WTC11 (cell line): Measurements from ENCODE around the gene TMEM255A. TPM values are rescaled to one million over a fixed set of nuclear protein-coding genes. Genes with fewer than 3 reads are reported as not detected.

ENCODE experiments used
- ATAC-seq: fragments of 200-7000 bp; cut with Tn5 transposase; 2 replicates; pipeline ENCODE4 v1.10.0; 2021; ENCODE audit warnings: mild to moderate bottlenecking, moderate library complexity
- CTCF ChIA-PET: fragments of 300-600 bp; sonication (Branson Sonifier 250); formaldehyde crosslinking; loops from one replicate; lab custom pipeline; 2021; ENCODE audit warnings: antibody characterized with exemption; lab: Charles Lee
- POLR2A ChIA-PET: fragments of 350-600 bp; sonication (Branson Sonifier 250); formaldehyde crosslinking; loops from one replicate; lab custom pipeline; 2021; ENCODE audit warnings: antibody characterized with exemption; lab: Charles Lee
- DNase-seq: peaks from one replicate; pipeline ENCODE4 v3.0.0; 2021; ENCODE audit warnings: low spot score
- H3K27ac Mint-ChIP-seq: 2 replicates; pipeline ENCODE4 v1.8.0; 2021; ENCODE audit warnings: mixed read lengths
- H3K27me3 Mint-ChIP-seq: 2 replicates; pipeline ENCODE4 v1.8.0; 2021; ENCODE audit warnings: low read depth, mild to moderate bottlenecking, moderate library complexity, mixed read lengths
- H3K36me3 Mint-ChIP-seq: 2 replicates; pipeline ENCODE4 v1.8.0; 2021; ENCODE audit warnings: mixed read lengths
- H3K4me1 Mint-ChIP-seq: 2 replicates; pipeline ENCODE4 v1.8.0; 2022; ENCODE audit warnings: mixed read lengths
- H3K4me3 Mint-ChIP-seq: 2 replicates; pipeline ENCODE4 v1.8.0; 2021; ENCODE audit warnings: mild to moderate bottlenecking, moderate library complexity, mixed read lengths
- H3K9me3 Mint-ChIP-seq: 2 replicates; pipeline ENCODE4 v1.8.0; 2021; ENCODE audit warnings: mixed read lengths
- CREM ChIP-seq: sonication (generic); formaldehyde crosslinking; IDR thresholded peaks from 2 replicates; pipeline ENCODE4 v1.8.1; 2022; ENCODE audit warnings: mild to moderate bottlenecking, missing genetic modification reagents, moderate library complexity
- E2F1 ChIP-seq: sonication (generic); formaldehyde crosslinking; IDR thresholded peaks from 2 replicates; pipeline ENCODE4 v1.8.0; 2022; ENCODE audit warnings: mild to moderate bottlenecking, missing genetic modification reagents
- ELF4 ChIP-seq: sonication (generic); formaldehyde crosslinking; IDR thresholded peaks from 2 replicates; pipeline ENCODE4 v1.8.1; 2022; ENCODE audit warnings: low read depth, mild to moderate bottlenecking, moderate library complexity, missing genetic modification reagents
- IRF2 ChIP-seq: sonication (generic); formaldehyde crosslinking; IDR thresholded peaks from 2 replicates; pipeline ENCODE4 v1.8.0; 2022; ENCODE audit warnings: low read depth, missing genetic modification reagents, borderline replicate concordance
- JAZF1 ChIP-seq: fragments of 250-450 bp; sonication (Bioruptor Pico); IDR thresholded peaks from 2 replicates; pipeline ENCODE4 v1.9.0; 2021; ENCODE audit warnings: moderate library complexity, mild to moderate bottlenecking, inconsistent platforms
- KAT7 ChIP-seq: sonication (generic); formaldehyde crosslinking; IDR thresholded peaks from 2 replicates; pipeline ENCODE4 v1.8.1; 2023; ENCODE audit warnings: missing genetic modification reagents, mild to moderate bottlenecking, borderline replicate concordance
- MXD4 ChIP-seq: fragments of 250-450 bp; sonication (Bioruptor Pico); IDR thresholded peaks from 2 replicates; pipeline ENCODE4 v1.8.0; 2021; ENCODE audit warnings: mild to moderate bottlenecking, moderate library complexity, borderline replicate concordance
- NR2C2 ChIP-seq: sonication (generic); formaldehyde crosslinking; IDR thresholded peaks from 2 replicates; pipeline ENCODE4 v1.8.0; 2022; ENCODE audit warnings: mild to moderate bottlenecking, missing genetic modification reagents
- SOX15 ChIP-seq: fragments of 250-450 bp; sonication (Bioruptor Pico); IDR thresholded peaks from 2 replicates; pipeline ENCODE4 v1.9.0; 2021; ENCODE audit warnings: mild to moderate bottlenecking
- SP1 ChIP-seq: sonication (generic); formaldehyde crosslinking; conservative IDR thresholded peaks from 2 replicates; pipeline ENCODE4 v1.8.1; 2022; ENCODE audit warnings: missing genetic modification reagents
- ZNF263 ChIP-seq: sonication (generic); formaldehyde crosslinking; IDR thresholded peaks from 2 replicates; pipeline ENCODE4 v1.8.1; 2022; ENCODE audit warnings: low read depth, mild to moderate bottlenecking, moderate library complexity, missing genetic modification reagents
- ZNF317 ChIP-seq: sonication (generic); formaldehyde crosslinking; IDR thresholded peaks from 2 replicates; pipeline ENCODE4 v1.8.1; 2023; ENCODE audit warnings: low read depth, mild to moderate bottlenecking, moderate library complexity, missing genetic modification reagents, borderline replicate concordance
- ZNF532 ChIP-seq: fragments of 250-450 bp; sonication (Bioruptor Pico); IDR thresholded peaks from 2 replicates; pipeline ENCODE4 v1.9.0; 2021; ENCODE audit warnings: mild to moderate bottlenecking, borderline replicate concordance
- total RNA-seq: library from RNA; stranded (reverse); gene quantifications from 3 replicates; pipeline ENCODE4 v1.2.3, GENCODE V29; 2021
- TF ChIP-seq, protein P1 (sequence below): sonication (generic); formaldehyde crosslinking; IDR thresholded peaks from 2 replicates; pipeline ENCODE4 v1.8.0; 2023; ENCODE audit warnings: missing genetic modification reagents, mild to moderate bottlenecking, borderline replicate concordance
- TF ChIP-seq, protein P2 (sequence below): sonication (generic); formaldehyde crosslinking; IDR thresholded peaks from 2 replicates; pipeline ENCODE4 v1.8.1; 2022; ENCODE audit warnings: mild to moderate bottlenecking, missing genetic modification reagents, moderate library complexity, borderline replicate concordance

TMEM255A gene
- total RNA-seq, 1 experiment from 2014 or later, result 0.61 TPM

- Mint-ChIP-seq H3K4me3 (no peak overlapping the region), H3K36me3 (no peaks in the 10 kb centered on the region), H3K27ac (no peak overlapping the region), H3K27me3 (peaks cover 11% of the 10 kb centered on the region), H3K9me3 (no peaks in the 10 kb centered on the region), H3K4me1 (peaks cover 11% of the 10 kb centered on the region)
- POLR2A ChIA-PET, result interaction anchor here (0.7 kb wide), 1 partner anchor 40 kb away, joined by 3 read pairs; no protein-coding TSS in a partner anchor
- TF ChIP-seq IRF2 (CRISPR knock-in tag) (no peak), ELF4 (CRISPR knock-in tag) (no peak), SOX15 (CRISPR knock-in tag) (no peak), ZNF317 (no peak), SP1 (CRISPR knock-in tag) (no peak), E2F1 (CRISPR knock-in tag) (no peak), ZNF532 (CRISPR knock-in tag) (no peak), ZNF263 (CRISPR knock-in tag) (no peak), CREM (CRISPR knock-in tag) (no peak), KAT7 (CRISPR knock-in tag) (no peak), MXD4 (CRISPR knock-in tag) (no peak), JAZF1 (CRISPR knock-in tag) (no peak), NR2C2 (CRISPR knock-in tag) (no peak)
- TF ChIP-seq, protein P1, sequence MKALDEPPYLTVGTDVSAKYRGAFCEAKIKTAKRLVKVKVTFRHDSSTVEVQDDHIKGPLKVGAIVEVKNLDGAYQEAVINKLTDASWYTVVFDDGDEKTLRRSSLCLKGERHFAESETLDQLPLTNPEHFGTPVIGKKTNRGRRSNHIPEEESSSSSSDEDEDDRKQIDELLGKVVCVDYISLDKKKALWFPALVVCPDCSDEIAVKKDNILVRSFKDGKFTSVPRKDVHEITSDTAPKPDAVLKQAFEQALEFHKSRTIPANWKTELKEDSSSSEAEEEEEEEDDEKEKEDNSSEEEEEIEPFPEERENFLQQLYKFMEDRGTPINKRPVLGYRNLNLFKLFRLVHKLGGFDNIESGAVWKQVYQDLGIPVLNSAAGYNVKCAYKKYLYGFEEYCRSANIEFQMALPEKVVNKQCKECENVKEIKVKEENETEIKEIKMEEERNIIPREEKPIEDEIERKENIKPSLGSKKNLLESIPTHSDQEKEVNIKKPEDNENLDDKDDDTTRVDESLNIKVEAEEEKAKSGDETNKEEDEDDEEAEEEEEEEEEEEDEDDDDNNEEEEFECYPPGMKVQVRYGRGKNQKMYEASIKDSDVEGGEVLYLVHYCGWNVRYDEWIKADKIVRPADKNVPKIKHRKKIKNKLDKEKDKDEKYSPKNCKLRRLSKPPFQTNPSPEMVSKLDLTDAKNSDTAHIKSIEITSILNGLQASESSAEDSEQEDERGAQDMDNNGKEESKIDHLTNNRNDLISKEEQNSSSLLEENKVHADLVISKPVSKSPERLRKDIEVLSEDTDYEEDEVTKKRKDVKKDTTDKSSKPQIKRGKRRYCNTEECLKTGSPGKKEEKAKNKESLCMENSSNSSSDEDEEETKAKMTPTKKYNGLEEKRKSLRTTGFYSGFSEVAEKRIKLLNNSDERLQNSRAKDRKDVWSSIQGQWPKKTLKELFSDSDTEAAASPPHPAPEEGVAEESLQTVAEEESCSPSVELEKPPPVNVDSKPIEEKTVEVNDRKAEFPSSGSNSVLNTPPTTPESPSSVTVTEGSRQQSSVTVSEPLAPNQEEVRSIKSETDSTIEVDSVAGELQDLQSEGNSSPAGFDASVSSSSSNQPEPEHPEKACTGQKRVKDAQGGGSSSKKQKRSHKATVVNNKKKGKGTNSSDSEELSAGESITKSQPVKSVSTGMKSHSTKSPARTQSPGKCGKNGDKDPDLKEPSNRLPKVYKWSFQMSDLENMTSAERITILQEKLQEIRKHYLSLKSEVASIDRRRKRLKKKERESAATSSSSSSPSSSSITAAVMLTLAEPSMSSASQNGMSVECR (CRISPR knock-in tag), result no peak
- TF ChIP-seq, protein P2, sequence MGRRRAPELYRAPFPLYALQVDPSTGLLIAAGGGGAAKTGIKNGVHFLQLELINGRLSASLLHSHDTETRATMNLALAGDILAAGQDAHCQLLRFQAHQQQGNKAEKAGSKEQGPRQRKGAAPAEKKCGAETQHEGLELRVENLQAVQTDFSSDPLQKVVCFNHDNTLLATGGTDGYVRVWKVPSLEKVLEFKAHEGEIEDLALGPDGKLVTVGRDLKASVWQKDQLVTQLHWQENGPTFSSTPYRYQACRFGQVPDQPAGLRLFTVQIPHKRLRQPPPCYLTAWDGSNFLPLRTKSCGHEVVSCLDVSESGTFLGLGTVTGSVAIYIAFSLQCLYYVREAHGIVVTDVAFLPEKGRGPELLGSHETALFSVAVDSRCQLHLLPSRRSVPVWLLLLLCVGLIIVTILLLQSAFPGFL (CRISPR knock-in tag), result no peak
- DNase-seq (no peak), ATAC-seq (no peak)
- CTCF ChIA-PET, result no interaction called here
Measured at GRCh38 chrX:120286733-120287512, 24.3 kb downstream of the TMEM255A start.
